COLO668 (cell line): ENCODE data around the gene METAP1.
"Not testable (repeated sequence)": the region's sequence is repeated elsewhere in the genome, so short reads cannot be mapped to it uniquely, and the experiment has no call there.

Experiments
- DNase-seq: peaks from one replicate; lab custom pipeline; 2025; ENCODE audit not compliant: unreplicated experiment; lab: John Stamatoyannopoulos, UW

Gene METAP1

DNA sequence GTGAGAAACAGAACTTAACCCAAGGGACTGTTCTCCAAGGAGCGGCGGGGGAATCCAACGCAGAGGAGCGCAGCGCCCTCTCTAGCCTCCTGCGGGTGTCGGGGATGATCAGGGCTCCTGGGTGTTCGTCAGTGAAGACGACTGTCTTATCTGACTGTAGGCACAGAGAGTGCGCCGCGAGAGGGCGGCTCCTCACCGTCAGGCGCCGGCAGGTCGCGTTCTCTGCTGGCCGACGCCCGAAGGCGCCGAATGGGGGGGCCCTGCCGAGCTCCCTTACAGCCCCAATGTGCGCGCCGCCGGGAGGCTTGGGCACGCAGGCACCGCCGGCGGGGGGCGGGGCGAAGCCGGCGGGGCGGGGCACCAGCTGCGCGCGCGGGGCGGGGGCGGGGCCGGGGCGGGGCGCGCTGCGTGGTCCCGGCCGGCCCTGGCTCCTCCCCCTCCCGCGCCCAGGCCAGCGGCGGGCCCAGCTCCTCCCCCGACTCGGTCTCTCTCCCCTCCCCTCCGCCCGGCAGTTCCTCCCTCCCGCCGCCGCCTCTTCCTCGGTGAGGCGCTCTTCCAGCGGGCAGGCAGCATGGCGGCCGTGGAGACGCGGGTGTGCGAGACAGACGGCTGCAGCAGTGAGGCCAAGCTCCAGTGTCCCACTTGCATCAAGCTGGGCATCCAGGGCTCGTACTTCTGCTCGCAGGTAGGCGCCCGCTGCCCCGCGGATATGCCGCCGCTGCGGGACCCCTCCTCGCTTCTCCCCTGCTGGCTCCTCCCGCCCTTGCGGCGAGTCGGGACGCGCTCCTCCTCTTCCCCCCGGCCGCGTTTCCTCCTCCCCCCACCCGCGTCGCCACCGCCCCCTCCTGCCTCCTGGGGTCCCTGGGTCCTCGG is at the start of gene METAP1:
TSS of gene METAP1 (plus strand) at position 539 of the 873 bp plus-strand sequence. CDS start at position 572, 33 bp downstream.
- peak; percentile 98 for DNase-seq

DNA sequence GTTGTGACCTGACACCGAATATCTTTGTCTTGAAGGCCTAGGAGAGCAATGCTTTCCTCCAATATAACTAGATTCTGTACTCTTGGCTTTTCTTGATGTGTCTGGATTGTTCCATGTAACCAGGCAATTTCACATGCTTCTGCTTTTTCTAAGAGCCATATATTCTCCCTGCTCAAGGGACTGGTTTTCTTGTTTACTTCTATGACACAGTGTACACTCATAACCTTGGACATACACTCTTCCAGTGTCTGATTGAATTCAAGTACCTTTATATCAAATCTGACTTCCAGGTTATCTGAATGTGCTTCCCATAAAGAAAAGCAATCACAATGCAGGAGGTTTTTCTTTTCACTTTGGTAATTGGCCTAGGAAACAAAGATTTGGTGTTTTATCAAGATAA is 49.2 kb upstream of the METAP1 start:
- DNase-seq = no peak

DNA sequence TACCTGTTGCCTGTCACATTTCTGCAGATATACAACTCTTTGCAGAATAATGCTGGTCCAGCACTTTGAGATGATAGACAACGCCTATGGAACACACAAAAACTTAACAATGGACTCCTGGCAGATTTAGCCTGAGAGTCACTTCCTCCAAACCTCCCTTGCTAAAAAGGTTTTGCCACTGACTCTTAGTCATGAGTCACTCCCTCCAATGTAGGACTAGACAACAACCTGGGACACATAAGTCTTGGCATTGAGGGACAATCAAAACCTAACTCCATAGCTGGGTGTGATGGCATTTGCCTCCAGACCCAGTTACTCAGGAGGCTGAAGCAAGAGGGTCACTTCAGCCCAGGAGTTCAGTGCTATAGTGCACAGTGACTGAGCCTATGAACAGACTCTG is 44.6 kb upstream of the METAP1 start:
- no peak for DNase-seq

GRCh38 chr4:98951710-98952109 is 43.8 kb upstream of the METAP1 start:
- DNase-seq = no peak

DNA sequence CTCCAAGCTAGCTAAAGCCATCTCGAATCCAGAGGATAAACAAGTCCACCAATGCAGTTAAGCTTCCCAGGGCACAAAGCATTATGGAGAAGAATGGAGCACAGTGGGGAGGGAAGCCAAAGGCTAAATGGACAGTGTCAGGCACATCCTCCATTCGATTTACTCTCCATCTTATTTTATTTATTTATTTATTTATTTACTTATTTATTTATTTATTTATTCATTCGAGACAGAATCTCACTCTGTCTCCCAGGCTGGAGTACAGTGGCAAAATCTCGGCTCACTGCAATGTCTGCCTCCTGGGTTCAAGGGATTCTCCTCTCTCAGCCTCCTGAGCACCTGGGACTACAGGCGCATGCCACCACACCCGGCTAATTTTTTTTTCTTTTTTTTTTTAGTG is 40.3 kb upstream of the METAP1 start:
- no peak for DNase-seq

GRCh38 chr4:98958065-98958464 is 37.5 kb upstream of the METAP1 start:
- DNase-seq = no peak

GRCh38 chr4:98959411-98959810 is 36.1 kb upstream of the METAP1 start:
- DNase-seq = no peak

DNA sequence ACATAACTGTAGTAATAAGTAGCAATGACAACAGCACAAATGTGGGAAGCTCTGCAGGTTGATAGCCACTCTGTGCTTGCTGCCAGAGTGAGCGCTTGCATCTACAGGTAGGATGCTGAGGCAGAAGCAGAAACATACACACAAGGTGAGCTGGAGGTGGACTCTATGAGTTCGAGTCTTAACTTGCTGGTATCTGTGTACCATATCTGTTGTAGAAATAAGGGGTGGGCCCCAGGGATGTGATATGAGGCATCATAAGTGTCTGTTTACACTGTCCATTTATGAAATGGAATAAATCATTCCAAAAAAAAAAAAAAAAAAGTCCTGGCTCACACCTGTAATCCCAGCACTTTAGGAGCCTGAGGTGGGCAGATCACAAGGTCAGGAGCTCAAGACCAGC is 33.8 kb upstream of the METAP1 start:
- no peak for DNase-seq

GRCh38 chr4:98963538-98964433 is 31.7 kb upstream of the METAP1 start:
- DNase-seq = no peak

DNA sequence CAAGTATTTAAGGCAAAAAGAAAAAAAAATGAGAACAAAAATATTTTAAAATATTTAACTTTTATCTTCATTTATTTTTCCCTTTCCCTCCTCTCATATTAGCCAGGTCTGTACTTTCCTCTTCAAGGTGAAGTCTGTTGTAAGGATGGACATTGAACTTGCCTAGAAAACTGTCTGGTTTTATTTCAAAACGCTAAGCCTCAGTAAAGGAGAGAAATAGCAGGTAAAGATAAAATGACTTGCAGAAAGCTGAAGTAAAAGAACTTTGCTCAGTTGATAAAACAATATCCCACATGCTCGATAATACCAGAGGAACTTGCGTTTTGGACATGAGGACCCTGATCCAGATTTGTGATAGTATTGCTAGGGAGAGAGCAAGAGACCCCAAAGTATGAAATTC is 28.6 kb upstream of the METAP1 start:
- no peak for DNase-seq

- DNase-seq = no peak
Observed at GRCh38 chr4:98967786-98968329, 27.7 kb upstream of the METAP1 start.

- no peak for DNase-seq
Observed at GRCh38 chr4:98969878-98970785, 25.4 kb upstream of the METAP1 start.

- DNase-seq = no peak
Observed at GRCh38 chr4:98976716-98977115, 18.8 kb upstream of the METAP1 start.

GRCh38 chr4:98977557-98977956 is 18.0 kb upstream of the METAP1 start:
- no peak for DNase-seq

GRCh38 chr4:98987720-98988119 is 7.8 kb upstream of the METAP1 start:
- no peak for DNase-seq

GRCh38 chr4:98992835-98993234 is 2.7 kb upstream of the METAP1 start:
- DNase-seq = not testable (repeated sequence)

DNA sequence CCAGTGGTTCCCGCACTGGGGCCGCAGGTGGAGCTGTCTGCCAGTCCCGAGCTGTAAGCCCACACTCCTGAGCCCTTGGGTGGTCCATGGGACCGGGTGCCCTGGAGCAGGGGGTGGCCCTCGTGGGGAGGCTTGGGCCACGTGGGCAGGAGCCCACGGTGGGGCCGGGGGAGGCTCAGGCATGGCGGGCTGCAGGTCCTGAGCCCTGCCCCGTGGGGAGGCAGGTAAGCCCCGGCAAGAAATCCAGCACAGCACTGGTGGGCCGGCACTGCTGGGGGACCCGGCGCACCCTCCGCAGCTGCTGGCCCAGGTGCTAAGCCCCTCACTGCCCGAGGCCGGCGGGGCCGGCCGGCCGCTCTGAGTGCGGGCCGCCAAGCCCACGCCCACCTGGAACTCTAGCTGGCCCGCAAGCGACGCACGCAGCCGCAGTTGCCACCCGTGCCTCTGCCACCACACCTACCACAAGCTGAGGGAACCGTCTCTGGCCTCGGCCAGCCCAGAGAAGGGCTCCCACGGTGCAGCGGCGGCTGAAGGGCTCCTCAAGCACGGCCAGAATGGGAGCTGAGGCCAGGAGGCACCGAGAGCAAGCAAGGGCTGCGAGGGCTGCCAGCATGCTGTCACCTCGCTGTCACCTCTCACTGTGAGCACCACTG is 2.0 kb upstream of the METAP1 start:
- DNase-seq = no peak

- DNase-seq = no peak
Observed at GRCh38 chr4:98994474-98995182, 893 bp upstream of the METAP1 start.

GRCh38 chr4:98996056-98996764 is 689 bp downstream of the METAP1 start:
- peak; percentile 72 for DNase-seq
